Measurements from ENCODE around the gene EYA2.

EYA2 gene

GRCh38 chr20:47067776-47068175 lies 173.1 kb downstream of the EYA2 start:
- TF ChIP-seq CTCF (conservative IDR thresholded peaks at IDR 0.05): no peak
- H3K27ac ChIP-seq: no peak overlapping the region

DNA sequence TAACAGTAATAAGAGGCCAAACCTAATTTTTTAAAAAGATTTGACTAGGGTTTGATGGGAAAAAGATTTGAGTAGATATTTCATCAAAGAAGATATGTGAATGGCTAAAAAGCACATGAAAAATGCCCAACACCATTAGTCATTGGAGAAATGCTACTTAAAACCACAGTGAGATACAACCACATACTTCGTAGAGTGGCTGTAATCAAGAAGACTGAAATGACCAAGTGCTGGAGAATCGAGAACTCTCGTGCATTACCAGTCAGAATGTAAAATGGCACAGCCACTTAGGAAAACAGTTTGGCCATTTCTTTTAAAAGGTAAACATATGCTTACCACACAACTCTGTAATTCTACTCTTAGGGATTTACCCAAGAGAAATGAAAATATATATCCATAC lies 175.5 kb downstream of the EYA2 start:
- no peak overlapping the region for H3K27ac ChIP-seq
- TF ChIP-seq ZFX (IDR thresholded peaks at IDR 0.05) (no peak), CTCF (conservative IDR thresholded peaks at IDR 0.05) (no peak)

GRCh38 chr20:47071646-47072185 lies 177.1 kb downstream of the EYA2 start:
- no peak overlapping the region for H3K27ac ChIP-seq
- TF ChIP-seq ZFX (IDR thresholded peaks at IDR 0.05) (no peak), CTCF (conservative IDR thresholded peaks at IDR 0.05) (no peak)

- TF ChIP-seq CTCF (conservative IDR thresholded peaks at IDR 0.05) (no peak), ZFX (IDR thresholded peaks at IDR 0.05) (no peak)
- H3K27ac ChIP-seq: no peak overlapping the region
Measured at GRCh38 chr20:47073766-47074475, 179.3 kb downstream of the EYA2 start.

- TF ChIP-seq ZFX (IDR thresholded peaks at IDR 0.05) (no peak), CTCF (conservative IDR thresholded peaks at IDR 0.05) (no peak)
- no peak overlapping the region for H3K27ac ChIP-seq
Measured at GRCh38 chr20:47075263-47075662, 180.6 kb downstream of the EYA2 start.

DNA sequence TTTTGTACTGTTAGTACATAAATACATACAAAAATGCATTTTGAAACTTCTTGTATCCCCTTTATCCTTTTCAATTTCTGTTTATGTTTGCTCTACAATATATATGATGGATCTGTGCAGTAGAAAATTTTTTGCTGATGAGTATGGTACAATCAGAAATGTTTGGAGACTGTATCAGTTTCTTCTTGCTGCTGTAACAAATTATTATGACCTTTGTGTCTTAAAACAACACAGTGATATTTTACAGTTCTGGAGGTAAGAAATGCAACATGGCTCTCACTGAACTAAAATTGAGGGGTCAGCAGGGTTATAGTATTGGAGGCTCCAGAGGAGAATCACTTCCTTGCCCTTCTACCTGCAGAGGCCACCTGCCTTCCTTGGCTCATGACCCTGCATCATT lies 184.4 kb downstream of the EYA2 start:
- TF ChIP-seq CTCF (conservative IDR thresholded peaks at IDR 0.05) (no peak), ZFX (IDR thresholded peaks at IDR 0.05) (no peak)
- H3K27ac ChIP-seq: no peak overlapping the region

GRCh38 chr20:47080365-47080764 lies 185.7 kb downstream of the EYA2 start:
- TF ChIP-seq ZFX (IDR thresholded peaks at IDR 0.05): no peak
- TF ChIP-seq CTCF (conservative IDR thresholded peaks at IDR 0.05): no peak
- no peak overlapping the region for H3K27ac ChIP-seq

Data from C4-2B (cell line).